ENCODE measurements around the gene TSFM.

The TSFM gene

GRCh38 chr12:57823908-57824640 lies 41.5 kb downstream of the TSFM start:
- ATAC-seq, result no peak
- TF ChIP-seq CSRNP3 (CRISPR knock-in tag; IDR thresholded peaks at IDR 0.05) (no peak), ARNTL (CRISPR knock-in tag; IDR thresholded peaks at IDR 0.05; ENCODE audit: borderline replicate concordance, low read depth) (no peak), PATZ1 (CRISPR knock-in tag; IDR thresholded peaks at IDR 0.05; ENCODE audit: borderline replicate concordance) (no peak), CSDC2 (CRISPR knock-in tag; IDR thresholded peaks at IDR 0.05) (no peak), ZFP30 (CRISPR knock-in tag; IDR thresholded peaks at IDR 0.05) (no peak), RARB (CRISPR knock-in tag; IDR thresholded peaks at IDR 0.05) (no peak), TOX (CRISPR knock-in tag; IDR thresholded peaks at IDR 0.05; ENCODE audit: borderline replicate concordance) (no peak), POU6F1 (CRISPR knock-in tag; IDR thresholded peaks at IDR 0.05; ENCODE audit: borderline replicate concordance, low read depth) (no peak), ZFP3 (CRISPR knock-in tag; IDR thresholded peaks at IDR 0.05) (no peak), ESRRG (CRISPR knock-in tag; IDR thresholded peaks at IDR 0.05) (no peak), CREB5 (CRISPR knock-in tag; IDR thresholded peaks at IDR 0.05; ENCODE audit: low read depth) (no peak)

- ATAC-seq, result no peak
- TF ChIP-seq TCF4 (CRISPR knock-in tag; IDR thresholded peaks at IDR 0.05; ENCODE audit: borderline replicate concordance) (no peak), ISL1 (CRISPR knock-in tag; IDR thresholded peaks at IDR 0.05) (no peak), ZNF565 (CRISPR knock-in tag; conservative IDR thresholded peaks at IDR 0.05; ENCODE audit: low read depth) (no peak), PATZ1 (CRISPR knock-in tag; IDR thresholded peaks at IDR 0.05; ENCODE audit: borderline replicate concordance) (no peak), GLIS3 (CRISPR knock-in tag; IDR thresholded peaks at IDR 0.05) (no peak), POU6F1 (CRISPR knock-in tag; IDR thresholded peaks at IDR 0.05; ENCODE audit: borderline replicate concordance, low read depth) (no peak), PPARA (CRISPR knock-in tag; IDR thresholded peaks at IDR 0.05; ENCODE audit: borderline replicate concordance) (no peak), ZFP30 (CRISPR knock-in tag; IDR thresholded peaks at IDR 0.05) (no peak), ZFP3 (CRISPR knock-in tag; IDR thresholded peaks at IDR 0.05) (no peak), ARNTL (CRISPR knock-in tag; IDR thresholded peaks at IDR 0.05; ENCODE audit: borderline replicate concordance, low read depth) (no peak)
These were observed 42.9 kb downstream of the TSFM start for GRCh38 chr12:57825451-57825850.

- ATAC-seq, result no peak
- no peak for TF ChIP-seq RARB (CRISPR knock-in tag; IDR thresholded peaks at IDR 0.05)
- no peak for TF ChIP-seq TCF4 (CRISPR knock-in tag; IDR thresholded peaks at IDR 0.05; ENCODE audit: borderline replicate concordance)
- TF ChIP-seq CSDC2 (CRISPR knock-in tag; IDR thresholded peaks at IDR 0.05), result no peak
- TF ChIP-seq ARNTL (CRISPR knock-in tag; IDR thresholded peaks at IDR 0.05; ENCODE audit: borderline replicate concordance, low read depth), result no peak
- no peak for TF ChIP-seq PATZ1 (CRISPR knock-in tag; IDR thresholded peaks at IDR 0.05; ENCODE audit: borderline replicate concordance)
- TF ChIP-seq OSR1 (CRISPR knock-in tag; IDR thresholded peaks at IDR 0.05), result no peak
- TF ChIP-seq POU6F1 (CRISPR knock-in tag; IDR thresholded peaks at IDR 0.05; ENCODE audit: borderline replicate concordance, low read depth), result no peak
- no peak for TF ChIP-seq CREB5 (CRISPR knock-in tag; IDR thresholded peaks at IDR 0.05; ENCODE audit: low read depth)
- TF ChIP-seq CSRNP3 (CRISPR knock-in tag; IDR thresholded peaks at IDR 0.05), result no peak
- TF ChIP-seq ISL1 (CRISPR knock-in tag; IDR thresholded peaks at IDR 0.05), result no peak
These were observed 43.8 kb downstream of the TSFM start for GRCh38 chr12:57826400-57826799.

Measured in SK-N-SH treated with all-trans-retinoic acid at 6 μM for 48 hours (cell line).